Transverse colon (tissue), 3 donors: ENCODE measurements around the gene APCDD1L.

ENCODE experiments used
- CTCF ChIP-seq, 5 experiments: fragments of 200-600 bp in 3 of 5; fragments of 450-650 bp in 2 of 5; sonication (generic) in 3 of 5; IDR thresholded peaks; 1 replicate in 2 of 5; 2 replicates in 3 of 5; pipeline ENCODE4 v1.5.1; 2016 to 2017; ENCODE audit warnings: antibody characterized with exemption in 5 of 5, inconsistent platforms in 3 of 5, mild to moderate bottlenecking in 2 of 5, moderate library complexity in 1 of 5
- POLR2A ChIP-seq: fragments of 450-650 bp; IDR thresholded peaks from one replicate; pipeline ENCODE4 v1.6.1; 2016; ENCODE audit warnings: antibody characterized with exemption, mild to moderate bottlenecking, moderate library complexity

DNA sequence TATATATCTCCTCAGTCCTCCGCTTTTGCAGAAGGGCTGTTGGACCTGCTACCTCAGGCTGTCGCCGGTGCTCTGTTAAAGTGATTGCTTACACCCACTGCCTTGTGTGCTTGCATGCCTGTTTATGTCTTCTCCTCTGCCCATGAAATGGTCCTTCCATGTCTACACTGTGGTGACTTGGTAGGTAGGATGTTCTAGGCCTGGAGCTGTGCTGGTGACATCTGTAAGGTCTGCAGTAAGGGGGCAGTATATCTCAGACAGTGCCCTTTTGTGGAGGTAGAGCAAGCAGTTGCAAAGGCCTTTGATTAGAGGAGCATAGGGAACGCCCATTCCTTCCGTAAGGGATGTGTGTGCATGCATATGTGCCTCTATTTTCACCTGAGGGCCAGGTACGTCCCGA lies 85.9 kb downstream of the APCDD1L start:
- TF ChIP-seq POLR2A = no peak
- no peak for TF ChIP-seq CTCF (IDR thresholded peaks at IDR 0.05)
